NCI-H1417 treated with DMSO at 0.1 percent for 48 hours (cell line): ENCODE data around the gene HOXA4.

Experiments used
- DNase-seq: peaks from one replicate; lab custom pipeline; 2025; lab: John Stamatoyannopoulos, UW

HOXA4 gene

GRCh38 chr7:27158436-27159265 is 28.1 kb upstream of the HOXA4 start:
- DNase-seq = no peak

- no peak for DNase-seq
Measured at GRCh38 chr7:27157702-27158431, 27.3 kb upstream of the HOXA4 start.

GRCh38 chr7:27156916-27157701 is 26.6 kb upstream of the HOXA4 start:
- DNase-seq = no peak

GRCh38 chr7:27156508-27156898 is 25.9 kb upstream of the HOXA4 start, which contains the start of gene HOXA7:
HOXA7 (minus strand) TSS chr7:27156675; CDS start chr7:27156545, 130 bp downstream.
- DNase-seq = no peak

- no peak for DNase-seq
Measured at GRCh38 chr7:27155816-27156507, 25.4 kb upstream of the HOXA4 start.

- no peak for DNase-seq
Measured at GRCh38 chr7:27154901-27155815, 24.6 kb upstream of the HOXA4 start.

GRCh38 chr7:27154369-27154768 is 23.8 kb upstream of the HOXA4 start:
- no peak for DNase-seq

- no peak for DNase-seq
Measured at GRCh38 chr7:27153526-27153925, 23.0 kb upstream of the HOXA4 start.

GRCh38 chr7:27152816-27153442 is 22.4 kb upstream of the HOXA4 start:
- DNase-seq = no peak

GRCh38 chr7:27151931-27152815 is 21.6 kb upstream of the HOXA4 start, which contains the start of gene HOXA3:
HOXA3 (minus strand) TSS chr7:27152583; CDS start chr7:27110640, 41,943 bp downstream.
- DNase-seq = no peak

- no peak for DNase-seq
Measured at GRCh38 chr7:27151341-27151930, 20.9 kb upstream of the HOXA4 start.

GRCh38 chr7:27150568-27151340 is 20.2 kb upstream of the HOXA4 start:
- DNase-seq = no peak

- DNase-seq = no peak
Measured at GRCh38 chr7:27149842-27150567, 19.4 kb upstream of the HOXA4 start.

- no peak for DNase-seq
Measured at GRCh38 chr7:27148756-27149641, 18.4 kb upstream of the HOXA4 start.

- DNase-seq = no peak
Measured at GRCh38 chr7:27148031-27148755, 17.6 kb upstream of the HOXA4 start.
